Myocyte (in vitro differentiated cells): Measurements from ENCODE around the gene RPS3. TPM values are rescaled to one million over a fixed set of nuclear protein-coding genes. Genes with fewer than 3 reads are reported as not detected.

Source experiments
- DNase-seq: peaks from one replicate; pipeline ENCODE4 v3.0.0-alpha.2; 2012; ENCODE audit warnings: low read depth
- total RNA-seq: library from RNA; depleted of rRNA; stranded (reverse); fragments of >200 nt; gene quantifications from 2 replicates; pipeline ENCODE4 v1.2.3, GENCODE V29; 2014

RPS3 gene
- total RNA-seq, 1 donor from 2014 or later, result 822 TPM

DNA sequence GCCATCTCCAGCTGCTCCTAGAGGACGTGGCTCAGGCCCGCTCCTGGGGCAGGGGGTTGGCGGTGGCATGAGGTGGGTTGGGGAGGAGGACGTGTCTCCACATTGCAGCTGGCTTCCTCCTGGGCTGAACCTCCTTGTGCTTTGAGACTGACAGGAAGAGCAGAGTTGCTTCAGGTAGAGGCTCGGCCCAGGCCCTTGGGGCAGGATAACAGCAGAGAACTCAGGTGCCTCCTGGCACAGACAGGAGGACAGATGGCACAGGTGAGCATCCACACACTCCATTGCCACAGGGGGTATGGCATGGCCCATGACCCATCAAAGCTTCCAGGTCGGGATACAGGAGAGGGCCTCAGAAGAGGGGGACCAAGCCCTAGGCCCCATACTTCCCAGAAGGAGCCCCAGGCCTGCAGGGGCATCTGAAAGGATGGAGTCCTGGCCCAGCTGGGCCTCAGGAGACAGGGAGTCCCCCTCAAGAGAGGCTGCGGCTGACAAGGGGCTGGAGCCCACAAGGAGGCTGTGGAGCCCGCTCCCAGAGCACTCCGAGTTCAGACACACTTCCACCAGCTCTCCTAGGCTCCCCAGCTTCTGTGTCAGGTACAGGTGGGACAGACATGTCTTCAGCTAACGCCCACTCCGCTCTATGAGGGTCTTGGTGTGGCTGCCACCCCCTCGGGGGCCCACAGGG, 35.7 kb downstream of the RPS3 start:
- DNase-seq, result no peak

DNA sequence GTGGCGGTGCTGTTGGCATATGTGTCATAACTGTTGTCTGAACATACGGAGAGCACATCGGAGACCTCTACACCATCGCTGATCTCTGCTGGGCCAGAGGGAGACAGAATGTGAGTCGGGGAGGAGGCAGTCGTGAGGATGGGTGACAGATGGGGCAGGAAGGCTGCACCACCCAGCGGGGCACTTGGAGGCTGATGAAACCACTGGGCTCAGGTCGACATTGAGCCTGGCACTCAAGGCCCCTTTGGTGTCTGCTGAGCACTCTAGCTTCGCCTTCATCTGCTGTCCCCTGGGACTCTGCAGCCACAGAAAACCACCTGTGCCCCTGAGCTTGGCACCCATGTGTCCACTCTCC, 36.2 kb downstream of the RPS3 start:
- no peak for DNase-seq

- no peak for DNase-seq
Observed at GRCh38 chr11:75436806-75437205, 37.5 kb downstream of the RPS3 start.

- no peak for DNase-seq
Observed at GRCh38 chr11:75437966-75438659, 38.8 kb downstream of the RPS3 start.

DNA sequence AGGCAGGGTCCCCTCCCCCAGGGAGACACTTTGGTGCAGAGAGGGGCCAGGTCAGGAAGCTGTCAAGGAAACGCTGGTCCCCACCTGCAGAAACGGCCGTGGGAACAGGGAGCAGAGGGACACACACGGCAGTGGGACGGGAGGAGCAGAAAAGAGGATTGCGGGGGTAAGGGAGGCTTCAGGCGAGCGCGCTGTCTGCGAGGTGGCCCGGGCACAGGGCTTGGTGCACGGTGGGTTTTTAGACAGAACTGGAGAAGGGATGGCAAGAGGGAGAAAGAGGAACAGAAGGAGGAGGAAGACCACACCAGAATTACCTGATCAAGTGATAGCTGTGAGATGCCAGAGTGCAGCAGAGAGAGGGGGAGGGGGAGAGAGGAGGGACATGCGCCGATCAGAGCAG, 39.7 kb downstream of the RPS3 start:
- DNase-seq, result no peak

GRCh38 chr11:75439495-75440120, 40.3 kb downstream of the RPS3 start:
- DNase-seq, result no peak

GRCh38 chr11:75440960-75441803, 41.9 kb downstream of the RPS3 start:
- no peak for DNase-seq

GRCh38 chr11:75441804-75442132, 42.5 kb downstream of the RPS3 start:
- no peak for DNase-seq

- DNase-seq, result no peak
Observed at GRCh38 chr11:75442161-75442885, 43.0 kb downstream of the RPS3 start.

GRCh38 chr11:75443043-75443442, 43.7 kb downstream of the RPS3 start:
- no peak for DNase-seq

GRCh38 chr11:75445315-75445953, 46.1 kb downstream of the RPS3 start:
- peak; percentile 72 for DNase-seq

- no peak for DNase-seq
Observed at GRCh38 chr11:75447415-75447814, 48.1 kb downstream of the RPS3 start.

- no peak for DNase-seq
Observed at GRCh38 chr11:75449271-75449670, 50.0 kb downstream of the RPS3 start.

- DNase-seq, result no peak
Observed at GRCh38 chr11:75449776-75450175, 50.5 kb downstream of the RPS3 start.

DNA sequence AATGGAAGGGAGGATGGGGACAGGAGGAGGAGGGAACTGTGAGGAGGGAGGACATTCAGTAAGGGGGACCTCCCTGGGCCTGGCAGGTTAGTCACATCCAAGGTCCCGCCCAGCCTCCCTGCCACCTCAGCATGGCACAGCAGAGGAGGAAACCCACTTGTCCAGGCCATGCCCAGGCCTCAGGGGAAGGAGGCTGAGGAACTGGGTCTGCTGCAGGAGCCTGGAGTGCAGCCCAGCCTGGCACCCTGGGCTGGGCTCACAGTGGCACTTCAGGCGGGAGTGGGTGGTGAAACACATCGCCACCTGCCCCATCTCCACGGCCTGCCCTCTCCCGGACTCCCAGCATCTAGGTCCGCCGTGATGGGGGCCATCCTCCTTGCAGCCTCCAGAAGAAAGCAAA, 50.9 kb downstream of the RPS3 start:
- DNase-seq, result no peak

GRCh38 chr11:75450826-75451821, 51.8 kb downstream of the RPS3 start:
- DNase-seq, result no peak

DNA sequence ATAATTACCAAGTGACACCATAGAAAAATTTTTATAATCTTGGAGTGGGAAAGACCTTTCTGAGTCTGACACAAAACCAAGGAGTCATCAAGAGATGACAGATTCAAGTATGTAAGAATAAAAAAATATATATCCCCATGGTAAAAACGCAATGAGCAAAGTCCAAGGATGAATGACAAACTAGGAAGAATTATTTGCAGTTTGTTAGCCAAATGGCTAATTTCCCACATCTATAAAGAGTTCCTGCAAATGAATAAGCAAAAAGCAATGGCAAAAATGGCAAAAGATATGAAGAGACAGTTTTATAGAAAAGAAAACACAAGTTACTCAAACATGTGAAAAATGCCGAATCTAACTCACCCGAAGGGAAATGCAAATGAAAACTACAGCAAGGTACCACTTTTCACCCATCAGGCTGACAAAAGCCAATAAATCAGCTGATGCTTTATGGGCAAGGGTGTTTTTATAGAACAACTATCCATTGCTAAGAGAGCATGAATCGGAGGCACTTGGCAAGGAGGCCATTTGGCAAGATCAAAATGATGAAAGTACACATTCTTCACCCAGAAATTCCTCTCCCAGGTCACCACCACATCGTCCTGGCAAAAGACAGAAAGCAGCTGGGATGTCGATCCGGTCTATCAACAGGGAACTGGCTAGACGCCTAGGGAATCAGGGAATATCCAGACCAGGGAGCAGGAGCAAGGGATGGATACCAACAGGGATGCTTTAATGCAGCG, 54.8 kb downstream of the RPS3 start:
- peak; percentile 45 for DNase-seq

DNA sequence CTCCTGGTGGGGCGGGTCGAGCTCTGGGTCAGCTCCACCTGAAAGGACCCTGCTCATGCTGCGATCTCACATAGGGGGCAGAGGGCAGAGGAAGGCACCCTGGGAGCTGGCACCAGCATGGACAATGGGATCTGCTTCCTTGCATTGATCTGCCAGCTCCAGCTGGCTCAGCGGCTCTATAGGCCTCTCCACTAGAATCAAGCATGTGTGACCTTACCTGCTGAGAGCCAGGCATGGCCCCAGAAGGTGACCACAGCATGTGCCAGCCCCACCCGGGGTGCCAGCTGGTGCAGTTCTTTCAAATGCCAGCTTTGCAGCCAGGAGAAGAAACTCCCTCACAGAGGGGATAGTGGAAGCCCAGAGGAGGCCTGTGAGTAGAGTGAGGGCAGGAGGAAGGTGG, 55.7 kb downstream of the RPS3 start:
- DNase-seq, result no peak
